Neural crest cell (in vitro differentiated cells): Measurements from ENCODE around the gene TNRC6B. TPM values are rescaled to one million over a fixed set of nuclear protein-coding genes. Genes with fewer than 3 reads are reported as not detected.

Experiments used
- DNase-seq: peaks from one replicate; pipeline ENCODE4 v3.0.0; 2021; ENCODE audit warnings: low read depth, mixed read lengths, low spot score
- H3K27ac Mint-ChIP-seq: one replicate; pipeline ENCODE4 v1.8.0; 2021; ENCODE audit warnings: mild to moderate bottlenecking, mixed read lengths; ENCODE audit not compliant: unreplicated experiment
- H3K27me3 Mint-ChIP-seq: 2 replicates; pipeline ENCODE4 v1.8.0; 2021; ENCODE audit warnings: low read depth, mild to moderate bottlenecking, mixed read lengths
- H3K36me3 Mint-ChIP-seq: 2 replicates; pipeline ENCODE4 v1.8.0; 2021; ENCODE audit warnings: low read depth, mild to moderate bottlenecking, mixed read lengths
- H3K4me1 Mint-ChIP-seq: 2 replicates; pipeline ENCODE4 v1.8.0; 2021; ENCODE audit warnings: mixed read lengths
- H3K4me3 Mint-ChIP-seq: one replicate; pipeline ENCODE4 v1.8.0; 2021; ENCODE audit warnings: mild to moderate bottlenecking, mixed read lengths
- H3K9me3 Mint-ChIP-seq: 2 replicates; pipeline ENCODE4 v1.8.0; 2021; ENCODE audit warnings: mixed read lengths
- CTCF ChIP-seq: fragments of 200-600 bp; sonication (generic); conservative IDR thresholded peaks from 2 replicates; pipeline ENCODE4 v1.5.0; 2021; ENCODE audit warnings: antibody characterized with exemption, mild to moderate bottlenecking
- total RNA-seq: library from RNA; stranded (reverse); gene quantifications from 2 replicates; pipeline ENCODE4 v1.2.1, GENCODE V29; 2021

Gene TNRC6B
- total RNA-seq, 1 donor from 2014 or later: 36.8 TPM

DNA sequence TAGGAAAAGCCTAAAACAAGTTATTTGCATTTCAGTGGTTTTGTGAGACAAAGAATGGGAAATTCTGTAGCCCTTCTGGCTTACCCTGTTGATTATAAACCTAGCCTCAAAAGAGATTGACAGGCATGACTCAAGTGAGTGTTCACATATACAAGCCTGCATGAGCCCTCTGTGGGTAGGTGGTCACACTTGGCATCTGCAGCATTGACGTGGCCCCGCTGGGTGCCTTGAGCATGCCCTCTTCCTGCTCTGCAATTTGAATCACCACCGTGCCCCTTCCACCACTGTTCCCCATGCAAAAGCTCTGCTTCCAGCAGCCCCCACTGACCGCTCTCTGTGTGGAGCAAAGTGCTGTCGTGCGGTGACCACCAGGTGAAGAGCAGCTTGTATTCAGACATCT lies 147.6 kb downstream of the TNRC6B start:
- no peak overlapping the region for H3K27ac Mint-ChIP-seq
- TF ChIP-seq CTCF: no peak
- DNase-seq: no peak
- H3K27me3 Mint-ChIP-seq: no peaks in the 10 kb centered on the region
- peaks cover 15% of the 10 kb centered on the region for H3K36me3 Mint-ChIP-seq
- H3K9me3 Mint-ChIP-seq: no peaks in the 10 kb centered on the region
- H3K4me1 Mint-ChIP-seq: peaks cover 54% of the 10 kb centered on the region
- no peak overlapping the region for H3K4me3 Mint-ChIP-seq

GRCh38 chr22:40326905-40327735 lies 149.4 kb downstream of the TNRC6B start:
- no peak overlapping the region for H3K27ac Mint-ChIP-seq
- no peak for TF ChIP-seq CTCF
- peaks cover 5% of the 10 kb centered on the region for H3K36me3 Mint-ChIP-seq
- H3K4me3 Mint-ChIP-seq: peak overlapping the region; percentile 24
- no peaks in the 10 kb centered on the region for H3K9me3 Mint-ChIP-seq
- peaks cover 72% of the 10 kb centered on the region for H3K4me1 Mint-ChIP-seq
- no peaks in the 10 kb centered on the region for H3K27me3 Mint-ChIP-seq
- no peak for DNase-seq

DNA sequence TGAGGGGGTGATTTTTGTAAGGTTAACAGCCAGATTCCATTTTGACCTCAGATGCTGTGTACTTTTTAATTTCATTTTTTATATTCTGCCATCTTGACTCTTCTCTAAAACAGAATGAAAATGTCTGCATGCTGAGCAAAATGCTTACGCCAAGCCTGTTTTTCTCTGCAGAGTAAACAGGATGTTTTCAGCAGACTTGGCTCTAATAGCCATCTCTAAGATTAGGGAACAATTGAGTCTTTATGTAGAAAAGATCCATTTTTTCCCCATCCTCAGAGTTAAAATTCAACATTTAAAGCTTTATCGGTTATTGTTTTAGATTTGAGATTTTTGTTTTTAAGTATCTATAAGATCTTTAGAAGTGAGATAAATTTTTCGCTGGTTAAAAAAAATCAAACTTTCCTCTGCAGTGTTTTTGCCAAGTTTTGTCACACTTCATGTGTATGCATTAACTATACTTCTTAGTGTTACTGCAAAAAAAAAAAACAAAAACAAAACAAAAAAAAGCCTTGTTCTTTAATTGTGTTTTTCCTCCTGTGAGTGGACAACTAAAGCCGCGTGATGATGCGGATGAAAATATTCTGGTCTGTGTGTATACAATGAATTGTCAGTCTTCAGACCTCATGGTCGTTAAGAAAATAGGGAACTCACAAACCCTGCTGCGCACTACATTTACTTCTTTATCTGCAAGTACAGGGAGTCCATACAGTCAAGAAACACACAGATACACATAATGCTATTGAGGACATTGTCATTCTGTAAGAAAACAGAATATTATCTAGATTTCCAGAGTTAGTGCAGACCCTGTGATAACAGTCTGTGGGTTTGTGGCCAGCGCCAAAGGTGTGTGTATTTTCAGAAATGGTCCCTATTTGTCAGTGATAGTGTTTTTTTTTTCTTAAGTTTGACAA lies 151.1 kb downstream of the TNRC6B start:
- Mint-ChIP-seq H3K36me3 (no peaks in the 10 kb centered on the region), H3K27ac (peak overlapping the region; percentile 19), H3K27me3 (no peaks in the 10 kb centered on the region), H3K4me3 (no peak overlapping the region), H3K4me1 (peaks cover 76% of the 10 kb centered on the region), H3K9me3 (no peaks in the 10 kb centered on the region)
- no peak for TF ChIP-seq CTCF
- no peak for DNase-seq

GRCh38 chr22:40329466-40329865 lies 151.7 kb downstream of the TNRC6B start:
- Mint-ChIP-seq H3K9me3 (no peaks in the 10 kb centered on the region), H3K4me3 (no peak overlapping the region), H3K4me1 (peaks cover 71% of the 10 kb centered on the region), H3K36me3 (no peaks in the 10 kb centered on the region), H3K27me3 (no peaks in the 10 kb centered on the region), H3K27ac (no peak overlapping the region)
- TF ChIP-seq CTCF: no peak
- no peak for DNase-seq

GRCh38 chr22:40330086-40330485 lies 152.4 kb downstream of the TNRC6B start:
- H3K27ac Mint-ChIP-seq: no peak overlapping the region
- no peak for TF ChIP-seq CTCF
- DNase-seq: no peak
- peaks cover 64% of the 10 kb centered on the region for H3K4me1 Mint-ChIP-seq
- no peaks in the 10 kb centered on the region for H3K27me3 Mint-ChIP-seq
- no peaks in the 10 kb centered on the region for H3K36me3 Mint-ChIP-seq
- no peaks in the 10 kb centered on the region for H3K9me3 Mint-ChIP-seq
- peak overlapping the region; percentile 17 for H3K4me3 Mint-ChIP-seq
